ENCODE measurements around the gene CHP1.
"Not testable (repeated sequence)": the region's sequence is repeated elsewhere in the genome, so short reads cannot be mapped to it uniquely, and the experiment has no call there.

The CHP1 gene

DNA sequence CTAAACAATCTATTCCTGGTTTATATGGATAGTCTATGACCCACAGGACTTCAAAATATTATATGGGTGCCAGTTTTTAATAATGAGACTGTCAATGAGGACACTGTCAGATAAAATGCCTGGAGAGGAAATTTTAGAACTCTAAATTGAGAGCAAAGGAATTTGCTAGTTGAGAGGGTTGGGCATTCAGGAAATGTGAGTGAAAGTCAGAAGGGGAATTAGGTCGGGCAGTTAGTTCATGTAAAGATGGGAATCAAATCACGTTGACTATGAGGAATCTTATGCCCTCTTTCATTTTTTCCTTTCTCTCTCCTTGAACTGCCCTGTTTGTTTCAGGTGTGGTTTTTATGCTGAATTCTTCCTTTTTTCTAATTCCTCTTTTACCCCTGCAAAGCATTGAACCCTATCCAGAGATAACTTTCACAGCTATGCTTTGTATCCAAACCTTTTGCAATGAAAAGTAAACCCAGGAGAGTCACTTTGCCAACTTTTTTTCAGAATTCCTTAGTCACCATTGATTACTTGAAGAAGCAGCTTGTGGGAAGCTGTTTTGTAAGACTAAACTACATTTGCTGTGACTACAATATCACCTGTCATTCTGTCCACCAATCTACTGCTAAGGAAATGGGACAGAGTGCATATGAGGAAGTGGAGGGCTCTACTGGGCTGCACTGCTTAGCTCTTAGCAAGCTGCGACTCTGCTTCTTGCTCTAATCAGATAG is 27.8 kb downstream of the CHP1 start:
- no peak for DNase-seq

DNA sequence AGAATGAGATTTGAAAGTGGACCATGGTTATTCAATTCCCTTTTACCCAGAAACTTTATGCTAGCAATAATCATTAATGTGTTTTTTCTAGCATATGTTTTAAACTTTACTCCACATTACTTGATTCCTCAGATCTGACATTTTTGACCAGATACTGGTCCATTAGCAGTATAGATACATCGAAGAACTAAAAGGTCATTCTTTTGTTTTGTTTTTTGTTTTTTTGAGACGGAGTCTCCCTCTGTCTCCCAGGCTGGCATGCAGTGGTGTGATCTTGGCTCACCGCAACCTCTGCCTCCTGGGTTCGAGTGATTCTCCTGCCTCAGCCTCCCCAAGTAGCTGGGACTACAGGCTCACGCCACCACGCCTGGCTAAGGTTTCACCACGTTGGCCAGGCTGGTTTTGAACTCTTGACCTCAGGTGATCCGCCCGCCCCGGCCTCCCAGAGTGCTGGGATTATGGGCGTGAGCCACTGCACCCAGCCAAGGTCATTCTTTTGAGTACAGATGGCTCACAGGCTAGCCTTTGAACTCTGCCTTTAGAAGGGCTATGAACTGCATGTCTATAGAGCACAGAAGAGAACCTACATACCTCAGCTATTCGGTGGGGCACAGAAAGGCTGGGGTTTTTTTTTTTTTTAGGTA is 28.6 kb downstream of the CHP1 start:
- DNase-seq: no peak

GRCh38 chr15:41260924-41261323 is 29.9 kb downstream of the CHP1 start:
- DNase-seq: not testable (repeated sequence)

DNA sequence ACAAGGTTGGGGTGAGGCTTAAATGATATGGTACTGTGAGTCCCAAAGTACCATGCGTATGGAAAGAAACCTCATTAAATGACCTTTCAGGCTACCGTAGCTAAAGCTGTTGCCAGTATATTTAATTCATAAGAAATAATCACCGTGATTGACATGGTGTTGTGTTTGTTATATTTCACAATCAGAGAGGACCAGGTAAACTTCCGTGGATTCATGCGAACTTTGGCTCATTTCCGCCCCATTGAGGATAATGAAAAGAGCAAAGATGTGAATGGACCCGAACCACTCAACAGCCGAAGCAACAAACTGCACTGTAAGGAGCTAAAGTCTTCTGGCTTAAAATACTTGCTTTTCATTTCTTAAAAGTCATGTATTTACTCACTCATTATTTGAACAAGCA is 31.5 kb downstream of the CHP1 start:
- DNase-seq: no peak

DNA sequence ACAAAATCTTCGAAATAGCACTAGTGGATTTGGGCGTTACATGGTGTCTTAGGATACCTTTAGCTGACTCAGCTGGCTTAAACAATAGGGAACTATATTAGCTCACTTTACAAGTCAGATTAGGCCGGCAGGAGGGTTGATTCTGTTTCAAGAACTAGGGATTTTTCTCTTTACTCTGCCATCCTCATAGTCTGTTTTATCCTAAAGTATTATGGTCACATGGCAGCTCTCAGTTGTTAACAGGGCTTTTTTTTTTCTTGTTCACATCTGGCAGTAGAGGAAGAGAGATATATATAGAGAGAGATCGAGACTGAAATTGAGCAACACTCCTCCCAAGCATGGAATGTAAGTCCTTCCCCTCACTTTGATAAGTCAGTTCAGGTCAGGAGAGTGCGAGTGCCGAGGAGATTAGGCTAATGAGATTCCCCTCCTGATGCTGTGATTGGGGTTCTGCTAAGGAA is 32.9 kb downstream of the CHP1 start:
- no peak for DNase-seq

- no peak for DNase-seq
Measured at GRCh38 chr15:41269887-41270286, 38.8 kb downstream of the CHP1 start.

DNA sequence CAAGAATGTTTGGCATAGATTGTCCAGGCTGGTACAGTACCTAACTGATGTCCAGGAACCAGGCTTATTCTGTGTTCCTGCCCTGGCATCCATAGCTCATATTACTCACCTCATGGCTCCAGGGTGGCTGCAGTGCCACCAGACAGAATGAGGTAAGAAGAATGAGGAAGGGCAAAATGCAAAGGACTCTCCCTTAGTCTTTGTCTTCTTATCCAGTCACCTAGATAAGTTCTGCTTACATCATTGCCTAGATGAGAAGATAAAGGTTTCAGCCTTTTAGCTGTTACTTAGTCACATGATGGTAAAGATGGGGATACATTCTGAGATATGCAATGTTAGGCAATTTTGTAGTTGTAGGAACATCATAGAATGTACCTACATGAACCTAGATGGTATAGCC is 45.8 kb downstream of the CHP1 start:
- no peak for DNase-seq

- DNase-seq: no peak
Measured at GRCh38 chr15:41278319-41278718, 47.3 kb downstream of the CHP1 start.

DNA sequence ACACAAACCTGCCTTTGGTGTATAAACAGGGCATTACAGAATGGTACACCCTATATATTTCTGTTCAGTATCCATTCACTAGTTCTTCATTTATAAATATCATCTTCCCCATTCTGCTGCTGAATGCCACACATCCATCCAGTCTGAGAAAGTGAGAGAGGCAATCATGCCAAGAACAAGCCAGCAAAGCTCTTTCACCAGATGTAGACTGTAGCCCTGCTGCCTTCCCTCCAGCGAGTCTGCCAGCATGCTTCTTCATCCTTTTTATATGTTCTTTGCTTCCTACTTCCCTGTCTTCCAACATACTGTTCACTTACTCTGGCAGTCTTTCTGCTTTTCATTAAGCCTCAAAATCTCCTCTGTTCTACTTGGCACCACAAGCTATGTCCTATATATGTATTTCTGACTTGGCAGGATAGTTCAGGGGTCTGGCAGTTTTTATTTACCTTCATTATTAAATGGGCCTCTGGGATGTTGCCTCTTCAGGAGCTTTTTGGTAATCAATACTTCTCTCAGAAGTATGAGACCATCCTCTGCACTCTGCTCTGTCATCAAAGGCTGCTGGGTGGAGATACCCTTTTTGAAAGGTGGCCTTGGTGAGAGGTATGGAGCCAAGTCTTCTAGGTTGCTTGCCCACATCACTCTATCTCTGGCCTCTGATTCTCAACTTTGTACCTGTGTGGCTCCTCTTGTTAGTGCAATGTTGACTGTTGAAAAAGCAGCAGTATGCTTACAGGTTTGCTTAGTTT is 48.6 kb downstream of the CHP1 start:
- no peak for DNase-seq

DNA sequence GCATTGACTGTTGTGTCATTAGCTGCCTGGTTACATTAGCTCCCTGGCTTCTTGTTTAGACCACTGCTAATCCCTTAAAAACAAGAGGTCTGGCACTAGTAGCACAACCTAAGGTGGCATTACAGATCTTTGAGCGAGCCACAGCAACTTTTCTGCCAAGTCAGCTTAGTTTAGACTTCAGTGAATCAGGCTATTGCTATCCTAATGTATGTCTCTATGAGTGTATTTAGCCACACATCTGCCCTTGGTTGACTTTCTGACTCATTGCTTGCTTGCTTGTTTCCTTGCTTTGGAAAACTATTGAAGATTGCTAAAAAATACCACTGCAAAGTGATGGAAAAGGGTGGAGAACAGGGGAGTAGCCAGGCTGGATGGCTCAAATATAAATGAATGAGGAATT is 50.2 kb downstream of the CHP1 start:
- no peak for DNase-seq

DNA sequence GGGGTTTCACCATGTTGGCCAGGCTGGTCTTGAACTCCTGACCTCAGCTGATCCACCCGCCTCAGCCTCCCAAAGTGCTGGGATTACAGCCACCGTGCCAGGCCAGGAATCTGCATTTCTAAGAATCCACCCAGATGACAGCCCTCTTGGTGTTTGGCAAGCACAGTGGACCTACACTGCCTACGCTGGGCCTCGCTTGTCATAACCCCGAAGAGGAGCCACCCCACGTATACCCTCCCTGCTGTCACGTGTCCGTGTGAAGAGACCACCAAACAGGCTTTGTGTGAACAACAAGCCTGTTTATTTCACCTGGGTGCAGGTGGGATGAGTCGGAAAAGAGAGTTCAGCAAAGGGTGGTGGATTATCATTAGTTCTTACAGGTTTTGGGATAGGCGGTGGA is 51.4 kb downstream of the CHP1 start:
- not testable (repeated sequence) for DNase-seq

DNA sequence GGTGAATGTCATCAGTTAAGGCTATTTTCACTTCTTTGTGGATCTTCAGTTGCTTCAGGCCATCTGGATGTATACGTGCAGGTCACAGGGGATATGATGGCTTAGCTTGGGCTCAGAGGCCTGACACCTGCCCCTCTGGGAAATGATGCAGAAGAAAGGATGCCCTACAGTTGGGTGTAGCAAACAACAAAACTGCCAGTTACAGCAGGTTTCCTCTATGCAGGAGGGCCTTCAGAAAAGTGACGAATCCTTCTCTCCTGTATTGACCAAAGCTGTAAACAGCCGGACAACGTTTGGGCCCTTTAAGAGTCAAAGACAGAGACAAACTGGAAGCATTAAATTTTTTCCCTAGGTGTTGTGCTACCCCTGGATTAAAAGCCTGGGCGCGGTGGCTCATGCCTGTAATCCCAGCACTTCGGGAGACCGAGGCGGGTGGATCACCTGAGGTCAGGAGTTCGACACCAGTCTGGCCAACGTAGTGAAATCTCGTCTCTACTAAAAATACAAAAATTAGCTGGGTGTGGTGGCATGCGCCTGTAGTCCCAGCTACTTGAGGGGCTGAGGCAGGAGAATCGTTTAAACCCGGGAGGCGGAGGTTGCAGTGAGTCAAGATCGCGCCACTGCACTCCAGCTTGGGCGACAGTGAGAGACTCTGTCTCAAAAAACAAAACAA is 52.0 kb downstream of the CHP1 start:
- not testable (repeated sequence) for DNase-seq

DNA sequence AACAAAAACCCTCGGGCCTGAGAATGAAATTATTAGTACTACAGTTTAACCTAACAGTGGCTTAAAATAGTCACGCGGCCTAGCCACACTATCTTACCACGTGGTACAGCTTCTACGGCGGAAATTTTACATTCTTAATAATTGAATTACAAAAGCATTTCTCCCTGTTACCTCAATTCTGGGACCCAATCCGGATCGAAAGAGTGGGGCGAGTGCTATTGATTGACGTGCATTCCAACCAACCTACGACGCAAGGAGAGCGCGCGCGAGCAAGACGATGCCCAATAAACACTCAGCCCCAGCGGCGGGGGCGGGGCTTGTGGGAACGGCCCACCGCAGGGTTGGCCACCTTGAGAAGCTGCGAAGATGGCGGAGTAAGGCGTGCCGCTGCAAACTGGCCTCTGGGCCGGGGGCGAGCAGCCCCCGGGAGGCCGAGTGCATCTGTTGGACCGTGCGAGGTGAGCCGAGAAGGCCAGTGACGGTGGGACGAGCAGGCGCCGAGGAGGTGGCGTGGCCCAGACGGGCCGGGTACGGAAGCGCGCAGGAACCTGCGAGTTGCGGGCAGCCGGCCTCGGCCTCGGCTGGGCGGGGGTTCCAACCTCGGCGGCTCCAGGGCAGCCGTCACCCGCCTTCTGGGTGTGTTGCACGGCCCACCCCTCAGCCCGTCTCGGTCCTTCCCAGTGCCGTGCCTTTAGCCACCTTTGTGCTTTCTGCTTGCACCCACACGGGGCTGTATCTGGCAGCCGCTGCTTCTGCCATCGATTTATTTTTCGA is 52.8 kb downstream of the CHP1 start:
- peak; percentile 97 for DNase-seq

- DNase-seq: no peak
Measured at GRCh38 chr15:41284427-41285177, 53.5 kb downstream of the CHP1 start.

GRCh38 chr15:41285285-41285684 is 54.2 kb downstream of the CHP1 start:
- no peak for DNase-seq

DNA sequence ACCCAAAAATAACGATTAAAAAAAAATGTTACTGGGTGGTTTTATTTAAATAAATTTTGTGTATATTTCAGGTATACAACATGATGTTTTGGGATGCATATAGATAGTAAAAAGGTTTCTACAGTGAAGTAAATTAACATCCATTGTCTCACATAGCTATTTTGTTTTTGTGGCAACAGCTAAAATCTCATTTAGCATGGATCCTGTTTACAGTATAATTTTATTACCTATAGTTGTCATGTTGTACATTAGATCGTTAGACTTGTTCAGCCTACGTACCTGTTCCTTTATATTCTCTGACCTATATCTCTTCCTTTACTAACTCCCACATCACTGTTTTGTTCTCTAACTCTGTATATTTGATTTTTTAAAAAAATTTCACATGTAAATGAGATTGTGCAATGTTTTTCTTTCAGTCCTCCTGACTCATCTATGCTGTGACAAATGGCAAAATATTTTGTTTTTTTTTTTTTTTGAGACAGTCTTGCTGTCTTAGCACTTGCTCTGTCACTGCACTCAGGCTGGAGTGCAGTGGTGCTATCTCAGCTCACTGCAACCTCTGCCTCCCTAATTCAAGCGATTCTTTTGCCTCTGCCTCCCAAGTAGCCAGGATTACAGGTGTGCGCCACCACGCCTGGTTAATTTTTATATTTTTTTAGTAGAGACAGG is 55.7 kb downstream of the CHP1 start:
- no peak for DNase-seq

DNA sequence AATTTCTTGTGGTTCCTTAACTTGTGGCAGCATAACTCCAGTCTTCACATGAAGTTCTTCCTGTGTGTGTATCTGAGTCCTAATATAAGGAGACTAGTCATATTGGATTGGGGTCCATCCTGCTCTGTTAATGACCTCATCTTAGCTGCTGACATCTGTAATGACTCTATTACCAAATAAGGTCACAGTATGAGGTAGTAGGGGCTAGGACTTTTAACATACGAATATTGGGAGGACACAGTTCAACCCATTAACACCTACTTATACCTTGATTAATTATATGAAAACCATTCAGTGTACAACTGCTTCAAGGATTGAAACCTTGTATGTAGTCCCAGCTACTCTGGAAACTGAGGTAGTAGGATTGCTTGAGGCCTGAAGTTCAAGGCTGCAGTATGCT is 57.4 kb downstream of the CHP1 start:
- no peak for DNase-seq

GRCh38 chr15:41289953-41290352 is 58.9 kb downstream of the CHP1 start:
- DNase-seq: no peak

- DNase-seq: no peak
Measured at GRCh38 chr15:41291065-41291631, 60.1 kb downstream of the CHP1 start.

- no peak for DNase-seq
Measured at GRCh38 chr15:41292521-41292920, 61.5 kb downstream of the CHP1 start.

GRCh38 chr15:41301139-41301538 is 70.1 kb downstream of the CHP1 start:
- not testable (repeated sequence) for DNase-seq

All from activated CD4-positive, CD25-positive, alpha-beta regulatory T cell treated with anti-CD3 and anti-CD28 coated beads, Interleukin-2, amount 50 U/mL, for 72 hours (primary cell).